Ovary (tissue), 3 donors: Measurements from ENCODE around the gene PHF21A.

ENCODE experiments used
- CTCF ChIP-seq, 3 donors: fragments of 450-650 bp in 2 of 3; fragments of 200-600 bp in 1 of 3; IDR thresholded peaks; one replicate each; pipeline versions ENCODE4 v1.5.1 to v1.8.0; 2016 to 2022; ENCODE audit warnings: antibody characterized with exemption in 3 of 3, mild to moderate bottlenecking in 1 of 3
- EP300 ChIP-seq: sonication (generic); formaldehyde crosslinking; IDR thresholded peaks from one replicate; pipeline ENCODE4 v1.6.1; 2017; ENCODE audit warnings: antibody characterized with exemption
- donor health status: DM: no; HTN: no; CAD: no.

GRCh38 chr11:46075928-46076327 lies 45.3 kb downstream of the PHF21A start:
- no peak for TF ChIP-seq EP300
- TF ChIP-seq CTCF (IDR thresholded peaks at IDR 0.05) = no peak
